Measurements from ENCODE around the gene CERS1.

DNA sequence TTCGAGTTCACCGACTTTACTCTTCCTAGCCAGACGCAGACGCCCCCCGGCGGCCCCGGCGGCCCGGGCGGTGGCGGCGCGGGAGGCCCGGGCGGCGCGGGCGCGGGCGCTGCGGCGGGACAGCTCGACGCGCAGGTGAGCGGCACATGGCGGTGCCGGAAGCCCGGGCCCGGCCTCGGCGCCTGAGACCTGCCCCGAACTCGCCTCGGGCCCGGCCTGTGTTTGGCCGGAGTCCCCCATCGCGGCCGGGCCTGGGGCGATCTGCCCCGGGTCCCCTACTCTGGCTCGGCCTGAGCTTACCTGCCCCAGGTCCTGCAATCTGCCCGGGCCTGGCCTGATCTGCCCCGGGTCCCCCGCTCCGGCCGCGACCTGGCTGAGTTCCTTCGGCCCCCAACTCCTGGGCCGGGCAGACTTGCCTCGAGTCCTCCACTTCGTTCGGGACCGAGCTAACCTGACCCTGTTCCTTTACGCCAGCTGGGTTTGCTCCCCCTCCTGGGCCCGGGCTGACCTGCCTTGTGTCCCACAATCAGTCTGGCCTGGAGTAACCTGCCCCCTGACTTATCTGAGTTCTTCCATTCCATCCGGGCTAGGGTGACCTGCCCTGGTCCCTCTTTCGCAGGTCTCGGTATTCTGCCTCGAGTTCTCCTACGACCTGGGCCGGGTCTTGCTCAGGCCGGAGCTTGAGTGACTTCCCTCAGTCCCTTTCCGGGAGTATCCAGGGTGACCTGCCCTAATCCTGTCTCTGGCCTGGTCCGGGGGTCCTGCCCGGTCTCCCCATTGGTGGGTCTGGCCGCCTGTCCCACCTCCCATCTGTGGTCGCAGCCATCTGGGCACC is 63.4 kb downstream of the CERS1 start:
- TF ChIP-seq RAD21 (IDR thresholded peaks at IDR 0.05; ENCODE audit: low read depth) (no peak), TCF12 (IDR thresholded peaks at IDR 0.05; ENCODE audit: low read depth) (no peak), REST (IDR thresholded peaks at IDR 0.05; ENCODE audit: low read depth) (no peak)
